Ishikawa (cell line): ENCODE measurements around the gene TPCN1.

Experiments used
- CEBPB ChIP-seq: IDR thresholded peaks from 2 replicates; pipeline ENCODE4 v1.6.1; 2012
- EGR1 ChIP-seq: IDR thresholded peaks from 2 replicates; pipeline ENCODE4 v1.6.1; 2012
- YY1 ChIP-seq: IDR thresholded peaks from 2 replicates; pipeline ENCODE4 v1.6.1; 2012; ENCODE audit warnings: low read depth

DNA sequence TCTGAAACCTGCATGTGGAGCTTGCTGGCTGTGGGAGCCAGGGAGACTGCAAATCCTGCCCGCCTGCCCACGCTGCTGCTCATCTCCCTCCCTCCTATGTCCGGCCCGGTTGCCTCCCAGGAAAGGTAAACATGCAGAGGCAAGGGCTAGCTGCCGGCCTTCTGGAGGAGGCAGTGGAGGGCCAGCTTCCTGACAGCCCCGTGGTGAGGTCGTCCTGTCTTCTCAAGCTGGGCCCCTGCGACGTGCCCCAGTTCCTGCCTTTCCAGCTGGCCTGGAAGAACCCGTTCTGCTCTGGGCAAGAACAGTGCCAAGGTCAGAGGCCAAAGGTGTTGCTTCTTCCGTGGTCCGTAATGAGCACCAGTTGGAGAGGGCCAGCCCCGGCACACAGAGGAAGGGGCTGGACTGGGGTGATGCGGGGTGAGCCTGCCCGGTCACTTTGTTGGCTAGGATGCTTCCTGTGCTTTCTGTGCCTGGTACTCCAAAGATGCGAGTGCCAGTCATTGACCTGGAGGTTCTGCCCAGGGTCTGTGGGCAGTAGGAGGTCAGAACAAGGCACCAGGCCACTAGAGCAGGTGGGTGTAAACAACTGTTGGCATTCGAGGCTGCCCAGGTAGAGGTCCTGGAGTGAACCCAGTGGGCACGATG is 25.3 kb downstream of the TPCN1 start:
- TF ChIP-seq CEBPB, result no peak
- no peak for TF ChIP-seq EGR1
- no peak for TF ChIP-seq YY1
